SK-N-DZ (cell line): ENCODE results near the gene PROSER3.

Experiments used
- DNase-seq: peaks from one replicate; pipeline ENCODE4 v3.0.0-alpha.2; 2015; ENCODE audit warnings: low spot score

PROSER3 gene

GRCh38 chr19:35816846-35817245, 58.9 kb downstream of the PROSER3 start:
- DNase-seq, result no peak

GRCh38 chr19:35818445-35818844, 60.5 kb downstream of the PROSER3 start:
- no peak for DNase-seq
